NCI-H1436 (cell line): ENCODE results near the gene ZNF324.
"Not testable (repeated sequence)": the region's sequence is repeated elsewhere in the genome, so short reads cannot be mapped to it uniquely, and the experiment has no call there.

Experiments used
- DNase-seq: peaks from one replicate; lab custom pipeline; 2025; lab: John Stamatoyannopoulos, UW

Gene ZNF324

DNA sequence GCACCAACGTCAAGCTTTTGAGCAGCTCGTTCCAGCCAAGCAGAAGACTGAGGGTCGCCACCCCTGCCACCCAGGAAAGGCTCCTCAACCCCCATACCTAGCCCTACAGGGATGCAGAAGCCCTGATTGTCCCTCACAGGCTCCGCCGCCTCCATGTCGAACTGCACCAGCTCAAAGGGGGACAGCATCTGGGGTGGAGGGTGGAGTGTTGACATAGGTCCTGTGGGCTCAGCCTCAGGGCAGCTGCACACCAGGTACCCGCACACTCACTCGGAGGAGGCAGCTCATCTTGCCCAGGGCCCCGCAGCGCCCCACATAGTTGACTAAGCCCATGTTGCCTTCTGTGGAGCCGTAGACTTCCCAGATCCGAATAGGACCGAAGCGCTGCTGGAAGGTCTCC, 33.4 kb downstream of the ZNF324 start:
- no peak for DNase-seq

GRCh38 chr19:58507602-58508223, 40.8 kb downstream of the ZNF324 start:
- not testable (repeated sequence) for DNase-seq

- no peak for DNase-seq
These were observed 42.8 kb downstream of the ZNF324 start for GRCh38 chr19:58509731-58510083.

- DNase-seq, result no peak
These were observed 43.4 kb downstream of the ZNF324 start for GRCh38 chr19:58510084-58510862.

DNA sequence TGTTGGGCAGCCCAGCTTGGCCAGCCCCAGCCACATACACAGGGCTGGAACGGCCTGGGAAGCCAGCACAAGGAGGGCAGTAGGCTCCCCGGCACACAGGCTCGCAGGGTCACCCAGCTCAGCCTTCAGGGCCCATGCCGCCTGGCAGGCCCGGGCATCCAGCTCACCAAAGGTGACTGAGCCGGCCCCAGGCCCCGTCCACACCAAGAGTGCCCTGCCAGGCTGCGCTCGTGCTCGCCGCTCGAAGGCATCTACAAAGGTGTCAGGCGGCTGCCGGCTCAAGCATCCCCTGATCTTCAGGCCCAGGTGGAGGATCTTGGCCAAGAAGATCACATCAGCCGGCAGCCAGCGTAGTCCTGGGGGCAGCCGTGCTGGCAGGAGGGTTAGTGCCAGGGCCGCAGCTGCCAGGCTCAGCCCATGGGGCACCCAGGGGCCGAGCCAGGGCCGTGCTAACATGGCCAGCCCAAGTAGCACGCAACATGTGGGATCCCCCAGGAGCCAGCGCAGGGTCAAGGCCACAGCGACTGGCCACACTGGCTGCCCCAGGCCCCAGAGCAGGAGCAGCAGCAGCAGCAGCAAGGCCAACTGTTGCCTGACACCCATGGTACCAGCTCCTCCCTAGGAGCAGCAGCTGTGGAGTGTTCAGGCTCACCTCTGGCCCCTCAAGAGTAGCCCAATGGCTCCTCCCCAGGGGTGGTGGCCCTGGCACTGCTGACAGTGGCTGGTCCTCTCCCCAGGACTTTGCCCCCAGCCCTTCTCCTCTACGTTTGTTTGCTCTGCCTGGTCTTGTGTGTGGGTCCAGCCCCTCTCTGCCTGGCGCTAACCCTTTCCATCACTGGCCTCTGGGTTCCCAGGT, 44.7 kb downstream of the ZNF324 start, which contains the start of gene SLC27A5:
Gene SLC27A5 (minus strand): TSS at position 640 of the 856 bp plus-strand sequence. CDS start 37 bp downstream, at position 603.
- no peak for DNase-seq

DNA sequence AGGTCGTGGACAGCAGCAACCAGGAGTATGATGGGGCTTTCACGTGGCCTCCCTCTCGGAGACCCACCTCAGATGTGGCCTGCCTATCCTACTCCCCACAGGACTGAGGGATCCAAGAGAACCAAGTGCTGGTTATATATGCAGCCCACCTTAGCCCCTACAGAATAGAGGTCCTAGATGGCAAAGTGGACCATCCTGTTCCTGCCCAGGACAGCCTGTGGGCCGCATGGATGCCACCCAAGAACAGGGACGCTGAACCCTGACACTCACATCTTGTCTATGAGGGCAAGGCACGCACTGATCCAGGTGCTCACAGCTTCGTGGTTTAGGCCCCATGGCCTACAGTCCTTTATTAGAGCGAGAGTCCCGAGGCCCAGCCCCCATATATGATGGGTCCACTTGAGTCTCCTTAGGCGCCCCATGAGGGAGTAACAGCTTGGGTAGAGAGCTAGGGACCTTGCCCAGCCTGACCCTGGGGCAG, 46.4 kb downstream of the ZNF324 start:
- no peak for DNase-seq

GRCh38 chr19:58513694-58514563, 47.0 kb downstream of the ZNF324 start:
- DNase-seq, result peak; percentile 95

DNA sequence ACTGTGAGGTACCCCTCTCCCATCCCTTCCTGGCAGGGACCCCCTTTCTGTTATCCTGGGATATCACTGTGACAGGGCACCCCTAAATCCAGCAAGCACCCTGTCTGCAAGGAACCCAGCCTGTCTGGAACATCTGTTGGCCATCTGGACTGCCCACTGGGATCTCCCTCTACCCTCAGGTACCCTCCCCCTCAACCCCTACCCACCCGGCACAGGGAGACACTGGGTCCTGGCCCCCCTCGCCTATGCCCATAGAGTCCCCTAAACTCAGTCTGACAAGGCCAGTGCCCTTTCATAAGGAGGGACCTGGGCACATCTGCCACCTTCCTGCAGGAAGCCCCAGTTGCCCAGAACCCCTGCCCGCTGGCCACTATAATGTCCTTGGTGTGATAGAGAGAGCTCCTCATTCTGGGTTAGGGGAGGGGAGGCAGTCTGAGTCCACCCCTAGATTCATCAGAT, 47.7 kb downstream of the ZNF324 start:
- DNase-seq, result no peak

DNA sequence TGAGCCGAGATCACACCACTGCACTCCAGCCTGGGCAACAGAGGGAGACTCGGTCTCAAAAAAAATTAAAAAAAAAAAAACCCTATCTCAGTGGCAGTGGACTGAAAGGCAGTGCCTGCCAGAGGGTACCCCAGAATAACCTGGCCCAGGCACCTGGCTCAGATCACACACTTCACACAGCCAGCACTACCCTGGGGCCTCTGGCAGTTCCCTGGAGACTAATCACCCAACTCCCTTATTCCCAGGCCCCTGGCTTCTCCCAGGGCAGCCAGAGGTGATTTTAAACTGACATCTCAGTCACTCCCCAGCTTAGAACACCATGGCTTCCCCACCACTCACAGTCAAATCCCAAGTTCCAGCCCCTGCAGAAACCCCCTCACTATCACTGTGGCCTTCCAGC, 48.4 kb downstream of the ZNF324 start:
- no peak for DNase-seq

GRCh38 chr19:58516246-58516836, 49.5 kb downstream of the ZNF324 start:
- DNase-seq, result no peak

DNA sequence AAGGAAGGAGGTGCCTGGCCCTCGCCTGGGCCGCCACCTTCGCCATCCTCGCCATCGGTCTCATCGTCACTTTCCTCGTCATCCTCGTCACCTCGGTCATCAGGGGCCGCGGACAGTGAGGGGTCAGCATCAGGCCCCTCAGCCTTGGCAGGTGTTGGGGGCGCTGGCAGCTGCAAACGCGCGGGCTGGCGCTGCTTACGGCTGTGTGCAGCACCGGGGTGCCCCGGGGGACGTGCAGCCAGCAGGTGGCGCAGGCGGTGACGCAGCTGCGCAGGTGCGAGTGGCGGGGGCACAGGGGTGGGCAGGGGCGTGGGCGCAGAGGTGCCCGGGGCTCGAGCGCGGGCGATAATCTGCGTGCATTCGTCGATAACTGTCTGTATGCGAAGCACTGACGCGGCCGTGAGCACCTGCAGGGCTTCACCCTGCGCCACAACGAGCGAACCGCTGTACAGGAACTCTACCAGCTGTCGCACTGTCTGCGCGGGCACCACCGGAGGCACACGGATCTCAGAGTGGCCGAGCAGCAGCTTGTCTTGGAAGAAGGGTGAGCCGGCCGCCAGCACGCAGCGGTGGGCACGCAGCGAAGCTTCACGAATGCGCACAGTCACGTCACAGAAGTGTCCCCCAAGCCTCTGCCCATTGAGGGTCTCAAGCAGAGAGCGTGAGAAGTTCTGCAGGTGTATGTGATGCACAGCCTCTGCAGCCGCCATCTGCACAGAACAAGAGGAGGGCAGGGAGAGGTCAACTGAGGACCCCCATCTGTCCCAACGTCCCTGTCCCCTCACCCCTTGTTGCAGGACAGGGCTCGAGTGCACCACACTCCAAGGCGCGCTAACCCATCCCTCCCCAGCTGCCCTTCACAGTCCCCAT, 50.3 kb downstream of the ZNF324 start:
- DNase-seq, result no peak

- no peak for DNase-seq
These were observed 51.6 kb downstream of the ZNF324 start for GRCh38 chr19:58518256-58519086.

DNA sequence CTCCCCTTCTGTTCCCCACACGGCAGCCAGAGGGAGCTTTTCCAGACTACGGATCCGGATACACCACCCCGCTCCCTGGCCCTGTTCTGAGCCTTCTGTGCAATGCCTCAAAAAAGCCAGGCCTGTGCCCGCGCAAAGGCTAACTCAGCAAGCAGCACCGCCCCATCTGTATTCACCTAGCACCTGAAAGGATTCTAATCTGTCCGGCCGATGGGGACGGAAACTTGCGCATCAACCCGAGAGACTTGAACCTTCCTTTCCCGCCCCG, 52.1 kb downstream of the ZNF324 start:
- peak; percentile 74 for DNase-seq

DNA sequence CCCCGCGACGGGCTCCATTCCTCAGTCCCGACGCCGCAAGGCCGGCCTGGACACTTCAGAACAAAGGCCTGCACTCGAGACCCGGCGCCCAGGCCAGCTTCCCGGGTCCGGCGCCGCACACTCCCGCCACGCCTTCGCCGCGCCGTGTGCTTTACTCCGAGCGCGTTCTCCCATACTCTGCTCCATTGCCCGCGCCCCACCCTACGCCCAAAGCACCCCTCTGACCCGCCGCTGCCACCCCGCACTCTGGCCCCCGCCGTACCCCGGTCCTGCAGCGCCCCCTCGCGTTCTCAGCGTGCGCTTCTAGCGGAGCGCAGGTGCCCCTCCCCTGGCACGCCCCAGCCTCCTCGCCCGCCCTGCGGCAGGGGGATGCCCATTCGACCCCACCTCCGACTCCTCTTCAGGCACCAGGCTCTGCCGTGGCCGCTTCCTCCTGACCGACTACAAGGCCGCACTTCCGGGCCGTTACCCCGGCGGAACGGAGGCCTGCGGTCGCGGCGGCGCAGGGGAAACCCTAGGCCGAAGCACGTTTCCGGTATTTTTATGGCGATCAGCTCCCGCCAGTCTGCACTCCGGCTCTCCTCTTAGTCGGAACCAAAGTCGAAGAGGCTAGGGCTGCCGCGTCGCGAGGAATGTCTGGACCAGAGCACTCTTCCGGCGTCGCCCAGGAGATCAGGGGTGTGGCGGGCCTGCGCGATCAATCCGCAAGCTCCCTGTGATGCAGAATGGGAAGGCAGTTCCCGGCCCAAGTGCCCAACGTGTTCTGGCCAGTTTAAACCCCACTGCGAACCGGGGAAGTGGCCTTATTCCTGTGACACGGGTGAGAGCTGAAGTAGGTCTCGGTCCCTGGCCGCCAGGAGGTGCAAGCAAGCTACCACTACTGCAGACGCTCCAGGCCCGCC, 52.7 kb downstream of the ZNF324 start, which contains the start of gene ZBTB45:
Gene ZBTB45 (minus strand): TSS at position 456 of the 902 bp plus-strand sequence. CDS start 2,137 bp downstream, outside the sequence.
- DNase-seq, result peak; percentile 96

- DNase-seq, result no peak
These were observed 53.3 kb downstream of the ZNF324 start for GRCh38 chr19:58520257-58520599.

GRCh38 chr19:58521651-58522050, 54.8 kb downstream of the ZNF324 start:
- DNase-seq, result no peak

DNA sequence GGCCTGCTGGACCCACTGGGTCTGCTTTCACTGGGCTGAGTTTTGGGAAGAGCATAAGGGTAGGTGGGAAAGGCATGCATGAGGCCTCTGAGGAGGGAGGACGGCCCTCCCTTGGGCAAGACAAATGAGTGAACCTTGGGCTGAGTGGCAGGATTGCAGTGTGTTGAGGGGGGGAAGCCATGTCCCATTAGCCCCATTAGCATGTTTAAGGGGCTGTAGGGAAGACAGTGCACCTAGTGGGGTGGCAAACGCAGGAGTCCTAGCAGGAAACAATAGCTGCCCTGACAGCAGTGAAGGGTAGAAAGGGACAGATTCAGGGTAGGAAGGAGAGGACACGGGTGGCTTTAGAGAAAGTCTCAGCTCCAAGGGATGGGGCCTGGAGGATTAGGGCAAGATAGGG, 55.8 kb downstream of the ZNF324 start:
- DNase-seq, result no peak
